Liver (tissue), 9 donors: ENCODE results near the gene PIK3CG. TPM values are rescaled to one million over a fixed set of nuclear protein-coding genes. Genes with fewer than 3 reads are reported as not detected.

Experiments used
- DNase-seq: peaks from one replicate; pipeline ENCODE4 v3.0.0-alpha.2; 2017; ENCODE audit warnings: low spot score
- H3K27ac ChIP-seq, 2 donors: one replicate each; pipeline ENCODE4 v1.7.0; 2013; ENCODE audit warnings: inconsistent platforms in 2 of 2, low read length in 2 of 2, control low read depth in 1 of 2, low read depth in 1 of 2, mild to moderate bottlenecking in 1 of 2
- H3K27me3 ChIP-seq, 4 donors: one replicate each; pipeline versions ENCODE4 v1.6.1 to v1.7.0; 2013; ENCODE audit warnings: low read length in 3 of 4, inconsistent platforms in 1 of 4, mild to moderate bottlenecking in 1 of 4, moderate library complexity in 1 of 4; ENCODE audit not compliant: control insufficient read depth in 4 of 4, insufficient read depth in 4 of 4
- H3K36me3 ChIP-seq, 4 donors: one replicate each; pipeline versions ENCODE4 v1.6.1 to v1.7.0; 2013; ENCODE audit warnings: low read length in 3 of 4, mild to moderate bottlenecking in 3 of 4, low read depth in 1 of 4, moderate library complexity in 1 of 4; ENCODE audit not compliant: control insufficient read depth in 4 of 4, insufficient read depth in 3 of 4
- H3K4me1 ChIP-seq, 4 donors: one replicate each; pipeline versions ENCODE4 v1.6.1 to v1.7.0; 2013; ENCODE audit warnings: low read length in 3 of 4, mild to moderate bottlenecking in 3 of 4, moderate library complexity in 1 of 4; ENCODE audit not compliant: control insufficient read depth in 4 of 4, insufficient read depth in 4 of 4
- H3K4me3 ChIP-seq, 3 donors: one replicate each; pipeline versions ENCODE4 v1.6.1 to v1.7.0; 2013; ENCODE audit warnings: low read length in 3 of 3, control low read depth in 1 of 3, low read depth in 1 of 3, mild to moderate bottlenecking in 1 of 3
- H3K9ac ChIP-seq, 2 donors: one replicate each; pipeline ENCODE4 v1.7.0; 2013; ENCODE audit warnings: low read length in 2 of 2, mild to moderate bottlenecking in 2 of 2, moderate library complexity in 2 of 2, control low read depth in 1 of 2, low read depth in 1 of 2
- H3K9me3 ChIP-seq, 4 donors: one replicate each; pipeline versions ENCODE4 v1.6.1 to v1.7.0; 2013; ENCODE audit warnings: low read length in 3 of 4; ENCODE audit not compliant: control insufficient read depth in 4 of 4
- EGR1 ChIP-seq, 2 donors: IDR thresholded peaks; 2 replicates each; pipeline ENCODE4 v1.6.1; 2016 to 2018; ENCODE audit warnings: antibody characterized with exemption in 2 of 2, low read depth in 2 of 2
- FOXA1 ChIP-seq: IDR thresholded peaks from 2 replicates; pipeline ENCODE4 v1.6.1; 2016; ENCODE audit warnings: antibody characterized with exemption
- FOXA2 ChIP-seq: IDR thresholded peaks from 2 replicates; pipeline ENCODE4 v1.6.1; 2016; ENCODE audit warnings: antibody characterized with exemption
- GABPA ChIP-seq, 2 donors: IDR thresholded peaks in 1 of 2; conservative IDR thresholded peaks in 1 of 2; 2 replicates each; pipeline ENCODE4 v1.6.1; 2016; ENCODE audit warnings: antibody characterized with exemption in 2 of 2, mild to moderate bottlenecking in 1 of 2, moderate library complexity in 1 of 2
- HNF4A ChIP-seq, 2 donors: conservative IDR thresholded peaks; 2 replicates each; pipeline ENCODE4 v1.6.1; 2016; ENCODE audit warnings: antibody characterized with exemption in 2 of 2, mild to moderate bottlenecking in 2 of 2
- HNF4G ChIP-seq: IDR thresholded peaks from 2 replicates; pipeline ENCODE4 v1.6.1; 2016; ENCODE audit warnings: antibody characterized with exemption
- JUND ChIP-seq, 2 donors: IDR thresholded peaks; 2 replicates each; pipeline ENCODE4 v1.6.1; 2016; ENCODE audit warnings: antibody characterized with exemption in 2 of 2
- NR2F2 ChIP-seq: IDR thresholded peaks from 2 replicates; pipeline ENCODE4 v1.6.1; 2016; ENCODE audit warnings: antibody characterized with exemption
- RXRA ChIP-seq, 2 donors: IDR thresholded peaks; 2 replicates each; pipeline ENCODE4 v1.6.1; 2017 to 2018; ENCODE audit warnings: antibody characterized with exemption in 2 of 2, mild to moderate bottlenecking in 1 of 2
- SP1 ChIP-seq: IDR thresholded peaks from 2 replicates; pipeline ENCODE4 v1.6.1; 2018; ENCODE audit warnings: antibody characterized with exemption, mild to moderate bottlenecking
- TAF1 ChIP-seq: conservative IDR thresholded peaks from 2 replicates; pipeline ENCODE4 v1.6.1; 2016; ENCODE audit warnings: antibody characterized with exemption, mild to moderate bottlenecking
- YY1 ChIP-seq: IDR thresholded peaks from 2 replicates; pipeline ENCODE4 v1.6.1; 2016; ENCODE audit warnings: antibody characterized with exemption, mild to moderate bottlenecking
- WGBS: extraction: QIAGEN DNeasy Blood & Tissue Kit; methylation state at CpG from one replicate; pipeline ENCODE4 v1.1.7; 2013; 5-methylcytosine and 5-hydroxymethylcytosine counted together
- polyA plus RNA-seq, 2 donors: library from polyadenylated mRNA; stranded (reverse) in 1 of 2; unstranded in 1 of 2; fragments of 200-250 nt in 1 of 2; fragments of >200 nt in 1 of 2; fragmentation: Nextera tagmentation in 1 of 2; extraction: Ambion mirVana in 1 of 2; gene quantifications; one replicate each; pipeline versions ENCODE4 v1.2.1 to v1.2.3, GENCODE V29; 2013 to 2015
- total RNA-seq, 2 donors: library from RNA; depleted of rRNA; stranded (reverse); fragments of >200 nt; gene quantifications; one replicate each; pipeline ENCODE4 v1.2.3, GENCODE V29; 2014
- TF ChIP-seq, protein P1 (sequence below): IDR thresholded peaks from 2 replicates; pipeline ENCODE4 v1.6.1; 2016; ENCODE audit warnings: antibody characterized with exemption
- TF ChIP-seq, protein P2 (sequence below): IDR thresholded peaks from 2 replicates; pipeline ENCODE4 v1.6.1; 2016; ENCODE audit warnings: antibody characterized with exemption
- TF ChIP-seq, protein P3 (sequence below): IDR thresholded peaks from 2 replicates; pipeline ENCODE4 v1.6.1; 2016; ENCODE audit warnings: antibody characterized with exemption
- TF ChIP-seq, protein P4 (sequence below): IDR thresholded peaks from 2 replicates; pipeline ENCODE4 v1.6.1; 2016; ENCODE audit warnings: antibody characterized with exemption, mild to moderate bottlenecking
- TF ChIP-seq, protein P5 (sequence below): fragments of 150-350 bp; IDR thresholded peaks from 2 replicates; pipeline ENCODE4 v1.5.1; 2017; ENCODE audit warnings: improper control_type of control experiment, low read depth, low read length; ENCODE audit not compliant: missing input control
- donor health status: healthy.
- donor health status: healthy.
- donor health status: healthy.
- donor health status: healthy.
- donor health status: healthy.

The PIK3CG gene
- total and polyA plus RNA-seq, 4 donors: 0.36 to 4.1 (median 1.3) TPM

DNA sequence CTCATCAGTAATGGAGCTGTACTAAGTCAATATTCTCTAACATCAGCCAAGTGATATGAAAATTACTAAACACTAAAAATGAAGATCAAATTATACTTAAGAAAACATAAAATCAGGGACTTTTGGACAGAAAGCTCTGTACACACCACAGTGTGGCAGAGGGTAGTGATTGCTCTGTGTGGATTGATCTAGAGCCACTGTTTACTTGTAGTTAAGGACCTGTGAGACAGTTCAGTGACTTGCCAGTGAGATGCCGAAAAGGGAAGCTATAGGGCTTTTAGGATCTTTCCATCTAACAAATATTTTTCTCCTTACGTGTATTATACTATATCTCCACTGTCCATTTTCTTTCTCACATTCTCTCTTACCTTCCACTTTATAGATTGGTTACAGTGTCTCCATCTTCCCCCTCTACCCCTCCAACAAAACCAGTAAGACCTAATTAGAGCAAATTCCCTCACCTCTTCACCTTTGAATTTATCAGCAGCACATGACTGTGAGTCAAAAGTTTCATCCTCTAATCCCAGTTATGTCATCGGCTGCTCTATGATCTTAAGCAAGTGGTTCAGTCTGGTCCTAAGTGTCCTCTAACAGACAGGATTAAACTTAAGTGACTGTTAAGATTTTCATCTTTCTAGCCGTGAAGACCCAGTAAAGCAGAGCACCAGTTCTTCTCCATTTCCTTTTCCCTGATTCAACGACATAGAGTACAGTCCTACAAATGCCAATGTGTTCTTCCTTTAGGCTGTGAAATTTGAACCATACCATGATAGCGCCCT is 6.9 kb downstream of the PIK3CG start:
- Histone ChIP-seq H3K4me1 (no peaks in the 10 kb centered on the region), H3K4me3 (no peak overlapping the region), H3K36me3 (no peaks in the 10 kb centered on the region), H3K9me3 (no peaks in the 10 kb centered on the region), H3K27me3 (no peaks in the 10 kb centered on the region), H3K27ac (no peak overlapping the region), H3K9ac (no peak overlapping the region)
- WGBS: 64% methylated on average over 6 of the region's 6 CpGs
- TF ChIP-seq TAF1 (no peak), JUND (IDR thresholded peaks at IDR 0.05) (no peak), SP1 (no peak), FOXA2 (no peak), YY1 (no peak), RXRA (IDR thresholded peaks at IDR 0.05) (no peak), NR2F2 (no peak), EGR1 (IDR thresholded peaks at IDR 0.05; ENCODE audit: low read depth in 2 of 2) (no peak), FOXA1 (no peak)
- TF ChIP-seq, protein P1, sequence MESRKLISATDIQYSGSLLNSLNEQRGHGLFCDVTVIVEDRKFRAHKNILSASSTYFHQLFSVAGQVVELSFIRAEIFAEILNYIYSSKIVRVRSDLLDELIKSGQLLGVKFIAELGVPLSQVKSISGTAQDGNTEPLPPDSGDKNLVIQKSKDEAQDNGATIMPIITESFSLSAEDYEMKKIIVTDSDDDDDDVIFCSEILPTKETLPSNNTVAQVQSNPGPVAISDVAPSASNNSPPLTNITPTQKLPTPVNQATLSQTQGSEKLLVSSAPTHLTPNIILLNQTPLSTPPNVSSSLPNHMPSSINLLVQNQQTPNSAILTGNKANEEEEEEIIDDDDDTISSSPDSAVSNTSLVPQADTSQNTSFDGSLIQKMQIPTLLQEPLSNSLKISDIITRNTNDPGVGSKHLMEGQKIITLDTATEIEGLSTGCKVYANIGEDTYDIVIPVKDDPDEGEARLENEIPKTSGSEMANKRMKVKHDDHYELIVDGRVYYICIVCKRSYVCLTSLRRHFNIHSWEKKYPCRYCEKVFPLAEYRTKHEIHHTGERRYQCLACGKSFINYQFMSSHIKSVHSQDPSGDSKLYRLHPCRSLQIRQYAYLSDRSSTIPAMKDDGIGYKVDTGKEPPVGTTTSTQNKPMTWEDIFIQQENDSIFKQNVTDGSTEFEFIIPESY: no peak
- TF ChIP-seq, protein P2, sequence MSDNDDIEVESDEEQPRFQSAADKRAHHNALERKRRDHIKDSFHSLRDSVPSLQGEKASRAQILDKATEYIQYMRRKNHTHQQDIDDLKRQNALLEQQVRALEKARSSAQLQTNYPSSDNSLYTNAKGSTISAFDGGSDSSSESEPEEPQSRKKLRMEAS: no peak
- DNase-seq: no peak

DNA sequence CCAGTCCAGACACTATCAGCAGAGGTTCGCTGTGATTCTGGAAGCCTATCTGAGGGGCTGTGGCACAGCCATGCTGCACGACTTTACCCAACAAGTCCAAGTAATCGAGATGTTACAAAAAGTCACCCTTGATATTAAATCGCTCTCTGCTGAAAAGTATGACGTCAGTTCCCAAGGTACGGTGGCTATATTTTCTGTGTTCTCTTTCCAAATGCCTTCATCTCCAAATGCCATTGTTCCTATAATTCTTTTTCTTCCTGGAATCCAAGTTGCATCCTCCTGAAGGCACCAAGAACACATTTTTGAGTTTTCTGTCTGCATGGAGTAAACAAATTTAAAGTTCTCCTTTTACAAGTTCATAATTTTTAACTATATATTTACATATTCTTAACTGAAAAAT is 7.7 kb downstream of the PIK3CG start:
- 84% methylated on average over 6 of the region's 6 CpGs for WGBS
- TF ChIP-seq FOXA2 (no peak), EGR1 (IDR thresholded peaks at IDR 0.05; ENCODE audit: low read depth in 2 of 2) (no peak), HNF4G (no peak), HNF4A (conservative IDR thresholded peaks at IDR 0.05) (no peak), FOXA1 (no peak), SP1 (no peak), TAF1 (no peak), RXRA (IDR thresholded peaks at IDR 0.05) (no peak), GABPA (IDR thresholded peaks at IDR 0.05 in 1 of 2, conservative IDR thresholded peaks at IDR 0.05 in 1 of 2) (no peak)
- TF ChIP-seq, protein P3, sequence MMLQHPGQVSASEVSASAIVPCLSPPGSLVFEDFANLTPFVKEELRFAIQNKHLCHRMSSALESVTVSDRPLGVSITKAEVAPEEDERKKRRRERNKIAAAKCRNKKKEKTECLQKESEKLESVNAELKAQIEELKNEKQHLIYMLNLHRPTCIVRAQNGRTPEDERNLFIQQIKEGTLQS: no peak
- TF ChIP-seq, protein P4, sequence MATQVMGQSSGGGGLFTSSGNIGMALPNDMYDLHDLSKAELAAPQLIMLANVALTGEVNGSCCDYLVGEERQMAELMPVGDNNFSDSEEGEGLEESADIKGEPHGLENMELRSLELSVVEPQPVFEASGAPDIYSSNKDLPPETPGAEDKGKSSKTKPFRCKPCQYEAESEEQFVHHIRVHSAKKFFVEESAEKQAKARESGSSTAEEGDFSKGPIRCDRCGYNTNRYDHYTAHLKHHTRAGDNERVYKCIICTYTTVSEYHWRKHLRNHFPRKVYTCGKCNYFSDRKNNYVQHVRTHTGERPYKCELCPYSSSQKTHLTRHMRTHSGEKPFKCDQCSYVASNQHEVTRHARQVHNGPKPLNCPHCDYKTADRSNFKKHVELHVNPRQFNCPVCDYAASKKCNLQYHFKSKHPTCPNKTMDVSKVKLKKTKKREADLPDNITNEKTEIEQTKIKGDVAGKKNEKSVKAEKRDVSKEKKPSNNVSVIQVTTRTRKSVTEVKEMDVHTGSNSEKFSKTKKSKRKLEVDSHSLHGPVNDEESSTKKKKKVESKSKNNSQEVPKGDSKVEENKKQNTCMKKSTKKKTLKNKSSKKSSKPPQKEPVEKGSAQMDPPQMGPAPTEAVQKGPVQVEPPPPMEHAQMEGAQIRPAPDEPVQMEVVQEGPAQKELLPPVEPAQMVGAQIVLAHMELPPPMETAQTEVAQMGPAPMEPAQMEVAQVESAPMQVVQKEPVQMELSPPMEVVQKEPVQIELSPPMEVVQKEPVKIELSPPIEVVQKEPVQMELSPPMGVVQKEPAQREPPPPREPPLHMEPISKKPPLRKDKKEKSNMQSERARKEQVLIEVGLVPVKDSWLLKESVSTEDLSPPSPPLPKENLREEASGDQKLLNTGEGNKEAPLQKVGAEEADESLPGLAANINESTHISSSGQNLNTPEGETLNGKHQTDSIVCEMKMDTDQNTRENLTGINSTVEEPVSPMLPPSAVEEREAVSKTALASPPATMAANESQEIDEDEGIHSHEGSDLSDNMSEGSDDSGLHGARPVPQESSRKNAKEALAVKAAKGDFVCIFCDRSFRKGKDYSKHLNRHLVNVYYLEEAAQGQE: no peak
- TF ChIP-seq, protein P5, sequence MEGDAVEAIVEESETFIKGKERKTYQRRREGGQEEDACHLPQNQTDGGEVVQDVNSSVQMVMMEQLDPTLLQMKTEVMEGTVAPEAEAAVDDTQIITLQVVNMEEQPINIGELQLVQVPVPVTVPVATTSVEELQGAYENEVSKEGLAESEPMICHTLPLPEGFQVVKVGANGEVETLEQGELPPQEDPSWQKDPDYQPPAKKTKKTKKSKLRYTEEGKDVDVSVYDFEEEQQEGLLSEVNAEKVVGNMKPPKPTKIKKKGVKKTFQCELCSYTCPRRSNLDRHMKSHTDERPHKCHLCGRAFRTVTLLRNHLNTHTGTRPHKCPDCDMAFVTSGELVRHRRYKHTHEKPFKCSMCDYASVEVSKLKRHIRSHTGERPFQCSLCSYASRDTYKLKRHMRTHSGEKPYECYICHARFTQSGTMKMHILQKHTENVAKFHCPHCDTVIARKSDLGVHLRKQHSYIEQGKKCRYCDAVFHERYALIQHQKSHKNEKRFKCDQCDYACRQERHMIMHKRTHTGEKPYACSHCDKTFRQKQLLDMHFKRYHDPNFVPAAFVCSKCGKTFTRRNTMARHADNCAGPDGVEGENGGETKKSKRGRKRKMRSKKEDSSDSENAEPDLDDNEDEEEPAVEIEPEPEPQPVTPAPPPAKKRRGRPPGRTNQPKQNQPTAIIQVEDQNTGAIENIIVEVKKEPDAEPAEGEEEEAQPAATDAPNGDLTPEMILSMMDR: no peak
- TF ChIP-seq, protein P1: no peak
- TF ChIP-seq, protein P2: no peak
- no peaks in the 10 kb centered on the region for H3K36me3 ChIP-seq

More for the DNA sequence above, 7.7 kb downstream of the PIK3CG start:
- H3K27me3 ChIP-seq: no peaks in the 10 kb centered on the region
- H3K27ac ChIP-seq: no peak overlapping the region
- no peak for DNase-seq
- no peaks in the 10 kb centered on the region for H3K9me3 ChIP-seq
- no peak overlapping the region for H3K9ac ChIP-seq
- H3K4me1 ChIP-seq: no peaks in the 10 kb centered on the region
- no peak overlapping the region for H3K4me3 ChIP-seq
